Gastroesophageal sphincter (tissue), 4 donors: ENCODE results near the gene ST6GAL2. TPM values are rescaled to one million over a fixed set of nuclear protein-coding genes. Genes with fewer than 3 reads are reported as not detected.

ENCODE experiments used
- ATAC-seq: fragments of 150-250 bp; one replicate; pipeline ENCODE4 v1.9.1; 2016; ENCODE audit warnings: mild to moderate bottlenecking, moderate library complexity
- H3K27ac ChIP-seq, 4 donors: fragments of 200-600 bp; sonication (generic) in 3 of 4; 1 replicate in 3 of 4; 2 replicates in 1 of 4; pipeline ENCODE4 v1.5.1; 2016 to 2019
- H3K27me3 ChIP-seq: fragments of 200-600 bp; sonication (generic); one replicate; pipeline ENCODE4 v1.5.1; 2019
- H3K36me3 ChIP-seq, 2 donors: fragments of 200-600 bp; sonication (generic); one replicate each; pipeline ENCODE4 v1.5.1; 2019; ENCODE audit warnings: control low read depth in 1 of 2
- H3K4me1 ChIP-seq, 3 donors: fragments of 200-600 bp; sonication (generic); 1 replicate in 2 of 3; 2 replicates in 1 of 3; pipeline ENCODE4 v1.5.1; 2016 to 2019; ENCODE audit warnings: control low read depth in 2 of 3
- H3K4me3 ChIP-seq, 2 donors: fragments of 200-600 bp; sonication (generic); one replicate each; pipeline ENCODE4 v1.5.1; 2019; ENCODE audit warnings: mild to moderate bottlenecking in 1 of 2, moderate library complexity in 1 of 2
- H3K9me3 ChIP-seq, 3 donors: fragments of 200-600 bp; sonication (generic); one replicate each; pipeline ENCODE4 v1.5.1; 2017 to 2019; ENCODE audit warnings: control low read depth in 2 of 3
- CTCF ChIP-seq, 4 experiments: fragments of 200-600 bp in 2 of 4; fragments of 450-650 bp in 2 of 4; sonication (generic) in 1 of 4; IDR thresholded peaks; one replicate each; pipeline ENCODE4 v1.5.1; 2017 to 2019; ENCODE audit warnings: antibody characterized with exemption in 4 of 4, mild to moderate bottlenecking in 2 of 4, moderate library complexity in 2 of 4
- EP300 ChIP-seq: sonication (generic); formaldehyde crosslinking; IDR thresholded peaks from one replicate; pipeline ENCODE4 v1.6.1; 2017; ENCODE audit warnings: antibody characterized with exemption, mild to moderate bottlenecking
- POLR2A ChIP-seq, 2 donors: fragments of 450-650 bp; IDR thresholded peaks; one replicate each; pipeline ENCODE4 v1.6.1; 2017; ENCODE audit warnings: antibody characterized with exemption in 2 of 2, mild to moderate bottlenecking in 2 of 2, moderate library complexity in 1 of 2
- POLR2AphosphoS5 ChIP-seq: sonication (generic); formaldehyde crosslinking; IDR thresholded peaks from one replicate; pipeline ENCODE4 v1.6.1; 2017; ENCODE audit warnings: antibody characterized with exemption
- WGBS, 2 donors: methylation state at CpG; one replicate each; pipeline ENCODE4 v1.1.5; 2018; ENCODE audit warnings: low coverage in 1 of 2; 5-methylcytosine and 5-hydroxymethylcytosine counted together
- total RNA-seq, 4 donors: library from RNA; depleted of rRNA; stranded (reverse); fragments of >200 nt; gene quantifications; one replicate each; pipeline ENCODE4 v1.1.0, GENCODE V29; 2016

ST6GAL2 gene
- total RNA-seq, 4 donors from 2014 or later, result 2.4 to 29.0 (median 20.6) TPM

GRCh38 chr2:106798826-106799552 lies 87.0 kb downstream of the ST6GAL2 start:
- no peak overlapping the region for H3K4me3 ChIP-seq
- no peaks in the 10 kb centered on the region for H3K4me1 ChIP-seq
- TF ChIP-seq POLR2A (IDR thresholded peaks at IDR 0.05), result no peak
- no peak for TF ChIP-seq POLR2AphosphoS5
- no peak for TF ChIP-seq EP300
- H3K27me3 ChIP-seq, result no peaks in the 10 kb centered on the region
- ATAC-seq, result no peak
- no peaks in the 10 kb centered on the region for H3K9me3 ChIP-seq
- H3K27ac ChIP-seq, result no peak overlapping the region
- 57 to 72% methylated on average over 5 of the region's 5 CpGs for WGBS, 2 donors
- peaks cover 0 to 6% of the 10 kb centered on the region in 2 donors for H3K36me3 ChIP-seq

GRCh38 chr2:106797494-106797893 lies 88.5 kb downstream of the ST6GAL2 start:
- ATAC-seq, result no peak
- H3K4me1 ChIP-seq, result no peaks in the 10 kb centered on the region
- TF ChIP-seq POLR2AphosphoS5, result no peak
- TF ChIP-seq POLR2A (IDR thresholded peaks at IDR 0.05), result no peak
- no peak for TF ChIP-seq CTCF (IDR thresholded peaks at IDR 0.05)
- TF ChIP-seq EP300, result no peak
- peaks cover 0 to 6% of the 10 kb centered on the region in 2 donors for H3K36me3 ChIP-seq
- H3K4me3 ChIP-seq, result no peak overlapping the region
- 89 to 100% methylated on average over 1 to 3 of the region's 5 CpGs for WGBS, 2 donors
- no peak overlapping the region for H3K27ac ChIP-seq
- no peaks in the 10 kb centered on the region for H3K27me3 ChIP-seq
- H3K9me3 ChIP-seq, result no peaks in the 10 kb centered on the region

GRCh38 chr2:106792671-106793070 lies 93.3 kb downstream of the ST6GAL2 start:
- Histone ChIP-seq H3K36me3 (no peaks in the 10 kb centered on the region), H3K4me3 (no peak overlapping the region), H3K27me3 (no peaks in the 10 kb centered on the region), H3K4me1 (no peaks in the 10 kb centered on the region), H3K9me3 (no peaks in the 10 kb centered on the region), H3K27ac (no peak overlapping the region)
- no peak for ATAC-seq
- WGBS, 2 donors, result 73 to 94% methylated on average over 2 of the region's 2 CpGs
- TF ChIP-seq POLR2AphosphoS5, result no peak

- H3K36me3 ChIP-seq, result no peaks in the 10 kb centered on the region
- H3K27ac ChIP-seq, result no peak overlapping the region
- H3K4me3 ChIP-seq, result no peak overlapping the region
- WGBS, 2 donors, result 90% methylated on average over 2 to 3 of the region's 6 CpGs
- no peaks in the 10 kb centered on the region for H3K4me1 ChIP-seq
- TF ChIP-seq POLR2A (IDR thresholded peaks at IDR 0.05), result no peak
- TF ChIP-seq EP300, result no peak
- no peaks in the 10 kb centered on the region for H3K27me3 ChIP-seq
- no peak for ATAC-seq
- H3K9me3 ChIP-seq, result no peaks in the 10 kb centered on the region
Observed at GRCh38 chr2:106789185-106789584, 96.8 kb downstream of the ST6GAL2 start.

GRCh38 chr2:106782681-106783080 lies 103.3 kb downstream of the ST6GAL2 start:
- H3K4me1 ChIP-seq, result no peaks in the 10 kb centered on the region
- TF ChIP-seq EP300, result no peak
- TF ChIP-seq POLR2A (IDR thresholded peaks at IDR 0.05), result no peak
- no peak for TF ChIP-seq CTCF (IDR thresholded peaks at IDR 0.05)
- no peak for TF ChIP-seq POLR2AphosphoS5
- no peaks in the 10 kb centered on the region for H3K27me3 ChIP-seq
- no peak overlapping the region for H3K4me3 ChIP-seq
- no peak for ATAC-seq
- no peaks in the 10 kb centered on the region for H3K36me3 ChIP-seq
- peaks cover 0 to 3% (median 0%) of the 10 kb centered on the region in 3 donors for H3K9me3 ChIP-seq
- H3K27ac ChIP-seq, result no peak overlapping the region
- 60 to 62% methylated on average over 3 of the region's 3 CpGs for WGBS, 2 donors

GRCh38 chr2:106781196-106781595 lies 104.8 kb downstream of the ST6GAL2 start:
- no peaks in the 10 kb centered on the region for H3K27me3 ChIP-seq
- no peak for TF ChIP-seq POLR2AphosphoS5
- TF ChIP-seq EP300, result no peak
- no peak for TF ChIP-seq POLR2A (IDR thresholded peaks at IDR 0.05)
- no peak for TF ChIP-seq CTCF (IDR thresholded peaks at IDR 0.05)
- H3K27ac ChIP-seq, result no peak overlapping the region
- no peak overlapping the region for H3K4me3 ChIP-seq
- peaks cover 0 to 4% (median 0%) of the 10 kb centered on the region in 3 donors for H3K9me3 ChIP-seq
- 69 to 84% methylated on average over 2 to 3 of the region's 3 CpGs for WGBS, 2 donors
- no peaks in the 10 kb centered on the region for H3K36me3 ChIP-seq
- H3K4me1 ChIP-seq, result no peaks in the 10 kb centered on the region
- ATAC-seq, result no peak
